OCI-LY7 (cell line): ENCODE results near the gene PFDN6. TPM values are rescaled to one million over a fixed set of nuclear protein-coding genes. Genes with fewer than 3 reads are reported as not detected.
A peak's percentile ranks its signal among the peaks of the same experiment; 100 is the strongest.

Experiments used
- BruUV-seq: library from RNA; stranded (reverse); fragments of 400-500 nt; replicated peaks from 2 replicates; lab custom pipeline; 2021; lab: Mats Ljungman, UMichigan
- CTCF ChIA-PET: fragments of 300-600 bp; sonication (Branson Sonifier 250); formaldehyde crosslinking; loops from one replicate; lab custom pipeline; 2022; ENCODE audit warnings: antibody characterized with exemption; ENCODE audit not compliant: unreplicated experiment; lab: Charles Lee
- POLR2A ChIA-PET: fragments of 300-600 bp; sonication (Branson Sonifier 250); formaldehyde crosslinking; loops from one replicate; lab custom pipeline; 2022; ENCODE audit warnings: antibody characterized with exemption; lab: Charles Lee
- DNase-seq: peaks from one replicate; pipeline ENCODE4 v3.0.0-alpha.2; 2015; ENCODE audit warnings: low spot score
- H2AFZ ChIP-seq: fragments of 200-600 bp; sonication (generic), shearing (Covaris generic); 2 replicates; pipeline ENCODE4 v1.6.1; 2014; ENCODE audit warnings: mild to moderate bottlenecking, antibody characterized with exemption, low read length, moderate library complexity
- H3K27ac ChIP-seq: fragments of 200-600 bp; sonication (generic); 2 replicates; pipeline ENCODE4 v1.5.1; 2014; ENCODE audit warnings: mixed run types, low read depth, mild to moderate bottlenecking, moderate library complexity, low read length, inconsistent platforms; ENCODE audit not compliant: poor library complexity, severe bottlenecking
- H3K36me3 ChIP-seq: fragments of 200-600 bp; sonication (generic); 2 replicates; pipeline ENCODE4 v1.6.1; 2014; ENCODE audit warnings: mild to moderate bottlenecking, antibody characterized with exemption, low read length, moderate library complexity, mixed read lengths; ENCODE audit not compliant: insufficient read depth
- H3K4me1 ChIP-seq: fragments of 200-600 bp; sonication (generic); 2 replicates; pipeline ENCODE4 v1.5.1; 2014; ENCODE audit warnings: mild to moderate bottlenecking, low read length; ENCODE audit not compliant: insufficient read depth, poor library complexity, severe bottlenecking
- H3K4me2 ChIP-seq: fragments of 200-600 bp; sonication (generic); 2 replicates; pipeline ENCODE4 v1.6.1; 2014; ENCODE audit warnings: mild to moderate bottlenecking, low read length
- H3K4me3 ChIP-seq: fragments of 200-600 bp; sonication (generic); 2 replicates; pipeline ENCODE4 v1.5.1; 2014; ENCODE audit warnings: mild to moderate bottlenecking, low read depth, low read length; ENCODE audit not compliant: poor library complexity, severe bottlenecking
- H3K79me2 ChIP-seq: fragments of 200-600 bp; sonication (generic); 2 replicates; pipeline ENCODE4 v1.6.1; 2016; ENCODE audit warnings: low read depth, mild to moderate bottlenecking, low read length, moderate library complexity, mixed read lengths; ENCODE audit not compliant: insufficient read depth
- H3K9me2 ChIP-seq: fragments of 200-600 bp; sonication (generic); 2 replicates; pipeline ENCODE4 v1.6.1; 2016; ENCODE audit warnings: mild to moderate bottlenecking, low read length, mixed read lengths; ENCODE audit not compliant: insufficient read depth
- H3K9me3 ChIP-seq: fragments of 200-600 bp; sonication (generic); 2 replicates; pipeline ENCODE4 v1.6.1; 2014; ENCODE audit warnings: mild to moderate bottlenecking, mixed run types, low read length, mixed read lengths
- H4K20me1 ChIP-seq: fragments of 200-600 bp; sonication (generic); 2 replicates; pipeline ENCODE4 v1.6.1; 2014; ENCODE audit warnings: mild to moderate bottlenecking, antibody characterized with exemption, low read length, moderate library complexity, mixed read lengths; ENCODE audit not compliant: insufficient read depth
- EZH2phosphoT487 ChIP-seq: fragments of 200-600 bp; sonication (generic); IDR thresholded peaks from 2 replicates; pipeline ENCODE4 v1.6.1; 2018; ENCODE audit warnings: low read depth, borderline replicate concordance, mild to moderate bottlenecking, mixed run types, antibody characterized with exemption, low read length, moderate library complexity, mixed read lengths
- intact Hi-C: fragments of 100-400 bp; cut with micrococcal nuclease; formaldehyde crosslinking; loops from one replicate; pipeline ENCODE4 v1.10.0; 2022; ENCODE audit not compliant: unreplicated experiment
- total RNA-seq, 2 experiments: library from RNA; depleted of rRNA in 1 of 2; stranded (reverse); fragments of >200 nt in 1 of 2; shearing (Covaris generic) in 1 of 2; gene quantifications; 2 replicates each; pipeline ENCODE4 v1.2.3, GENCODE V29; 2014 to 2022
- TF ChIP-seq, protein P1 (sequence below): fragments of 200-600 bp; sonication (generic); conservative IDR thresholded peaks from 2 replicates; pipeline ENCODE4 v1.5.1; 2014; ENCODE audit warnings: mild to moderate bottlenecking, antibody characterized with exemption, low read length, moderate library complexity, mixed read lengths

PFDN6 gene
- total RNA-seq, 2 experiments from 2014 or later, result 72.5 to 90.6 TPM

DNA sequence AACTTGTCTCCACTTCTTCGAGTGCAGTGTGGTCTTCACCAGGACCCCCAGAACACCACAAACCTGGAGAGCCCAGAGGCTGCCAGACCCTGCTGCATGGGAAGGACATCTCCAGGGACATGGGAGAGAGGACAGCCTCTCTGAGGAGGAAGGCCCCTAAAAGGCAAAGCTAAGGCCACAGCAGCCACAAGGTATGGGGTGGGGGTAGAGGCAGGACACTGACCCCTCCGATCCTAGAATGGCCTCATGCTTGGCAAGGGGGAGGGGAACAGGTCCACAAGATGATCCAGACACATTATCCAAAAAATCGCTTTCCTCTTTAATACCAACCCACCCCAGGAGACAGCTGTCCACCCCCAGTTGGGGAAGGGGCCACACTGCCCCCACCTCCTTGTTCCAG is 10.6 kb upstream of the PFDN6 start:
- no peak for DNase-seq
- H3K9me2 ChIP-seq, result no peaks in the 10 kb centered on the region
- H3K4me3 ChIP-seq, result no peak overlapping the region
- H3K4me1 ChIP-seq, result peaks cover 54% of the 10 kb centered on the region
- no TSS peak for BruUV-seq
- peaks cover 91% of the 10 kb centered on the region for H3K36me3 ChIP-seq
- no peak overlapping the region for H3K4me2 ChIP-seq
- no peaks in the 10 kb centered on the region for H3K9me3 ChIP-seq
- H2AFZ ChIP-seq, result no peak overlapping the region
- CTCF ChIA-PET, result interaction anchor here (2.7 kb wide), 1 partner anchor 21 kb away, joined by 12 read pairs; no protein-coding TSS in a partner anchor
- H3K27ac ChIP-seq, result peak overlapping the region; percentile 93
- no peak for TF ChIP-seq EZH2phosphoT487
- TF ChIP-seq, protein P1, sequence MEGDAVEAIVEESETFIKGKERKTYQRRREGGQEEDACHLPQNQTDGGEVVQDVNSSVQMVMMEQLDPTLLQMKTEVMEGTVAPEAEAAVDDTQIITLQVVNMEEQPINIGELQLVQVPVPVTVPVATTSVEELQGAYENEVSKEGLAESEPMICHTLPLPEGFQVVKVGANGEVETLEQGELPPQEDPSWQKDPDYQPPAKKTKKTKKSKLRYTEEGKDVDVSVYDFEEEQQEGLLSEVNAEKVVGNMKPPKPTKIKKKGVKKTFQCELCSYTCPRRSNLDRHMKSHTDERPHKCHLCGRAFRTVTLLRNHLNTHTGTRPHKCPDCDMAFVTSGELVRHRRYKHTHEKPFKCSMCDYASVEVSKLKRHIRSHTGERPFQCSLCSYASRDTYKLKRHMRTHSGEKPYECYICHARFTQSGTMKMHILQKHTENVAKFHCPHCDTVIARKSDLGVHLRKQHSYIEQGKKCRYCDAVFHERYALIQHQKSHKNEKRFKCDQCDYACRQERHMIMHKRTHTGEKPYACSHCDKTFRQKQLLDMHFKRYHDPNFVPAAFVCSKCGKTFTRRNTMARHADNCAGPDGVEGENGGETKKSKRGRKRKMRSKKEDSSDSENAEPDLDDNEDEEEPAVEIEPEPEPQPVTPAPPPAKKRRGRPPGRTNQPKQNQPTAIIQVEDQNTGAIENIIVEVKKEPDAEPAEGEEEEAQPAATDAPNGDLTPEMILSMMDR, result no peak
- intact Hi-C loops, result loop anchor here (1.0 to 5.0 kb wide), 3 partner anchors 20 to 148 kb away; partner anchors contain the start of gene KIFC1
- peaks cover 22% of the 10 kb centered on the region for H3K79me2 ChIP-seq
- POLR2A ChIA-PET, result interaction anchor here (0.8 to 3.2 kb wide), 3 partner anchors 11 to 31 kb away, joined by 3 to 19 read pairs (median 4); partner anchors contain the start of genes PFDN6, RGL2 and WDR46
- peaks cover 15% of the 10 kb centered on the region for H4K20me1 ChIP-seq

DNA sequence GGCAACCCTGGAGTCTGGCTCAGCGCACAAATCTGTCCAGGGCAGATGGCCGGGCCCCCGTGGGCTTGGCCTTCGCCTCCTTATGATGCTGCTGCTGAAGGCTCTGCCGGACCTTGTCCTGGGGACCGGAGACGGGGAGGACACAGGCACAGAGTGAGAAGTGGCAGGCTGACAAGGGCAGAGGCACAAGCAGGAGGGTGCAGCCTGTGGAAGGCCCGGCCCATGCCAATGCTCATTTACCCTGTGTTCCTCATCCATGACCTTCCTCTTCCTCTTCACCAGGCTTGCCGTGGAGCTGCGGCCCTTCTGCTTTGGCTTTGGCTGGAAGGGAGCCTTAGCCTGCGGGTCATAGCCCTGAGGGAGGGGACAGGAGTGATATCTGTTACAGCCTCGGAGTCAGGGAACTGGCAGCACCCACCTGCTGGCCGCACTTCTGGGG is 10.1 kb upstream of the PFDN6 start:
- H3K4me3 ChIP-seq, result no peak overlapping the region
- POLR2A ChIA-PET, result interaction anchor here (0.8 kb wide), 1 partner anchor 31 kb away, joined by 4 read pairs; no protein-coding TSS in a partner anchor
- no peak overlapping the region for H2AFZ ChIP-seq
- H4K20me1 ChIP-seq, result peaks cover 10% of the 10 kb centered on the region
- no peak for DNase-seq
- H3K36me3 ChIP-seq, result peaks cover 91% of the 10 kb centered on the region
- H3K9me2 ChIP-seq, result no peaks in the 10 kb centered on the region
- intact Hi-C loops, result loop anchor here (5.0 kb wide), 2 partner anchors 113 to 148 kb away; partner anchors contain the start of gene KIFC1
- CTCF ChIA-PET, result no interaction called here
- H3K79me2 ChIP-seq, result peaks cover 17% of the 10 kb centered on the region
- peaks cover 49% of the 10 kb centered on the region for H3K4me1 ChIP-seq
- H3K27ac ChIP-seq, result peak overlapping the region; percentile 93
- no peak overlapping the region for H3K4me2 ChIP-seq
- BruUV-seq, result TSS peak; percentile 67
- TF ChIP-seq EZH2phosphoT487, result no peak
- TF ChIP-seq, protein P1, result no peak
- H3K9me3 ChIP-seq, result no peaks in the 10 kb centered on the region

DNA sequence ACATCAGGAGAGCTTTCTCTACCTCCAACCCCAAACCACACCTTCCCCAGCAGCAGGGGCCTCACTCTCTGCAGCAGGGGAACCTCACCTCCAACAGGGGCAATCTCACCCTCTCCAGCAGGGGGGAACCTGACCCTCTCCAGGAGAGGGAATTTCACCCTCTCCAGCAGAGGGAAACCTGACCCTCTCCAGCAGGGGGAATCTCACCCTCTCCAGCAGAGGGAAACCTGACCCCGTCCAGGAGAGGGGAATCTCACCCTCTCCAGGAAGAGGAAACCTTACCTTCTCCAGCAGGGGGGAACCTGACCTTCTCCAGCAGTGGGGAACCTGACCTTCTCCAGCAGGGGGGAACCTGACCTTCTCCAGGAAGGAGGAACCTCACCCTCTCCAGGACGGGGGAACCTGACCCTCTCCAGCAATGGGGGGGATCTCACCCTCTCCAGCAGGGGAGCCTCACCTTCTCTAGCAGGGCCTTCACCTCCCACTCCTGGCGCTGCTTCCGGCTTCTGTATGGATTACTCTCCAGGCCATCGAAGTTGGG is 9.4 kb upstream of the PFDN6 start:
- Histone ChIP-seq H3K4me2 (no peak overlapping the region), H2AFZ (no peak overlapping the region), H3K36me3 (peaks cover 90% of the 10 kb centered on the region), H4K20me1 (peaks cover 2% of the 10 kb centered on the region; the same call in 1 of the 2 replicates), H3K4me3 (no peak overlapping the region), H3K9me3 (no peaks in the 10 kb centered on the region), H3K79me2 (peaks cover 9% of the 10 kb centered on the region), H3K9me2 (no peaks in the 10 kb centered on the region), H3K4me1 (peaks cover 41% of the 10 kb centered on the region), H3K27ac (peak overlapping the region; percentile 93)
- intact Hi-C loops, result loop anchor here (5.0 kb wide), 2 partner anchors 112 to 147 kb away; partner anchors contain the start of gene KIFC1
- peak; percentile 48 for DNase-seq
- ChIA-PET POLR2A (no interaction called here), CTCF (no interaction called here)
- BruUV-seq, result no TSS peak
- TF ChIP-seq EZH2phosphoT487, result no peak
- TF ChIP-seq, protein P1, result peak; percentile 78
